Trophoblast cell (in vitro differentiated cells and primary cell): ENCODE measurements around the gene TMEM132C.

Experiments used
- DNase-seq, 2 donors: peaks; one replicate each; pipeline ENCODE4 v3.0.0-alpha.2; 2016
- H2AFZ ChIP-seq: 2 replicates; pipeline ENCODE4 v1.6.1; 2013; ENCODE audit warnings: low read length, moderate library complexity, mild to moderate bottlenecking; ENCODE audit not compliant: insufficient read depth, poor library complexity
- H2AK5ac ChIP-seq: 2 replicates; pipeline ENCODE4 v1.6.1; 2013; ENCODE audit warnings: mild to moderate bottlenecking, low read length
- H2BK120ac ChIP-seq: 2 replicates; pipeline ENCODE4 v1.6.1; 2013; ENCODE audit warnings: low read length, mild to moderate bottlenecking, moderate library complexity; ENCODE audit not compliant: insufficient read depth, poor library complexity
- H2BK12ac ChIP-seq: 2 replicates; pipeline ENCODE4 v1.6.1; 2013; ENCODE audit warnings: mild to moderate bottlenecking, low read length, moderate library complexity
- H2BK5ac ChIP-seq: 2 replicates; pipeline ENCODE4 v1.6.1; 2013; ENCODE audit warnings: low read length, low read depth, moderate library complexity, mild to moderate bottlenecking; ENCODE audit not compliant: poor library complexity
- H3K14ac ChIP-seq: 2 replicates; pipeline ENCODE4 v1.6.1; 2013; ENCODE audit warnings: mild to moderate bottlenecking, low read length
- H3K18ac ChIP-seq: 2 replicates; pipeline ENCODE4 v1.6.1; 2013; ENCODE audit warnings: mild to moderate bottlenecking, low read length
- H3K23ac ChIP-seq: 2 replicates; pipeline ENCODE4 v1.6.1; 2013; ENCODE audit warnings: low read length
- H3K27ac ChIP-seq: 2 replicates; pipeline ENCODE4 v1.5.1; 2013; ENCODE audit warnings: low read depth, mild to moderate bottlenecking, inconsistent platforms, low read length, moderate library complexity
- H3K27me3 ChIP-seq: 2 replicates; pipeline ENCODE4 v1.6.1; 2013; ENCODE audit warnings: inconsistent platforms, mild to moderate bottlenecking, low read length, moderate library complexity; ENCODE audit not compliant: insufficient read depth
- H3K36me3 ChIP-seq, 2 experiments: 1 replicate in 1 of 2; 2 replicates in 1 of 2; pipeline ENCODE4 v1.6.1; 2013; ENCODE audit warnings: low read length in 2 of 2, mild to moderate bottlenecking in 2 of 2, moderate library complexity in 1 of 2; ENCODE audit not compliant: insufficient read depth in 2 of 2, control insufficient read depth in 1 of 2
- H3K4ac ChIP-seq: 2 replicates; pipeline ENCODE4 v1.6.1; 2013; ENCODE audit warnings: low read depth, mild to moderate bottlenecking, low read length, moderate library complexity
- H3K4me1 ChIP-seq, 2 experiments: 1 replicate in 1 of 2; 2 replicates in 1 of 2; pipeline ENCODE4 v1.6.1; 2013; ENCODE audit warnings: low read length in 2 of 2, mild to moderate bottlenecking in 2 of 2, moderate library complexity in 1 of 2; ENCODE audit not compliant: insufficient read depth in 2 of 2, control insufficient read depth in 1 of 2
- H3K4me2 ChIP-seq: 2 replicates; pipeline ENCODE4 v1.6.1; 2013; ENCODE audit warnings: inconsistent platforms, mild to moderate bottlenecking, low read length, moderate library complexity
- H3K4me3 ChIP-seq: 2 replicates; pipeline ENCODE4 v1.5.1; 2013; ENCODE audit warnings: mild to moderate bottlenecking, low read depth, low read length, inconsistent platforms
- H3K79me1 ChIP-seq: one replicate; pipeline ENCODE4 v1.6.1; 2013; ENCODE audit warnings: low read length
- H3K79me2 ChIP-seq: 2 replicates; pipeline ENCODE4 v1.6.1; 2013; ENCODE audit warnings: low read length, mild to moderate bottlenecking; ENCODE audit not compliant: control insufficient read depth, insufficient read depth, poor library complexity
- H3K9ac ChIP-seq: 2 replicates; pipeline ENCODE4 v1.6.1; 2013; ENCODE audit warnings: mild to moderate bottlenecking, low read length
- H3K9me3 ChIP-seq: 2 replicates; pipeline ENCODE4 v1.6.1; 2013; ENCODE audit warnings: low read depth, mild to moderate bottlenecking, control low read depth, inconsistent platforms, low read length; ENCODE audit not compliant: insufficient read depth
- H4K12ac ChIP-seq: 2 replicates; pipeline ENCODE4 v1.6.1; 2013; ENCODE audit warnings: low read depth, mild to moderate bottlenecking, low read length, moderate library complexity
- H4K8ac ChIP-seq: 2 replicates; pipeline ENCODE4 v1.6.1; 2013; ENCODE audit warnings: low read depth, mild to moderate bottlenecking, low read length, moderate library complexity
- H4K91ac ChIP-seq: one replicate; pipeline ENCODE4 v1.6.1; 2013; ENCODE audit warnings: low read depth, mild to moderate bottlenecking, low read length, moderate library complexity
- WGBS: extraction: QIAGEN DNeasy Blood & Tissue Kit; methylation state at CpG from one replicate; pipeline ENCODE4 v1.1.7; 2013; ENCODE audit warnings: missing lambda C conversion rate; ENCODE audit not compliant: insufficient read length, insufficient coverage; ENCODE audit errors: extremely low coverage; 5-methylcytosine and 5-hydroxymethylcytosine counted together

Gene TMEM132C

DNA sequence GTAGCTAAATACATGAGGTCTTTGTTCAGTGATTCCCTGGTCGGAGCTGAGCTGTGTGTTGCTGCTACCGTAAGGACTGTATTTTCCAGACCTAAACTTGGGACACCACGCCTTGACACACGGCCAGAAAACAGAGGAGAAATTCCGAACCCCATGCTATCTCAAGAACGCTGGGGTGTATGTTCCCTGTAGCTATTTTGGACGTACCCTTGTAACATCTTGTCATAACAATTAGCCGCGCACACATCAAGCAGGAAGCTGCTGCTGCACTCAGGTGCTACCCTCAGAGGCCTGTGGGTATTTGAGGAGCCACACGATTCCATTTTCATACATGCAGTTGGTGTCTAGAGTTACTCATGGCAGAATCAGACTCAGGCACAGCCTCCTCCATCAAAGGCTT lies 255.0 kb downstream of the TMEM132C start:
- H4K91ac ChIP-seq = no peak overlapping the region
- no peaks in the 10 kb centered on the region for H3K79me2 ChIP-seq
- no peak overlapping the region for H3K27ac ChIP-seq
- H2BK12ac ChIP-seq = no peak overlapping the region
- no peaks in the 10 kb centered on the region for H3K36me3 ChIP-seq
- H3K79me1 ChIP-seq = no peaks in the 10 kb centered on the region
- H2BK5ac ChIP-seq = no peak overlapping the region
- H3K23ac ChIP-seq = no peak overlapping the region
- H2AFZ ChIP-seq = no peak overlapping the region
- no peak overlapping the region for H4K8ac ChIP-seq
- H4K12ac ChIP-seq = no peak overlapping the region
- peaks cover 1% of the 10 kb centered on the region for H3K27me3 ChIP-seq
- DNase-seq = no peak
- no peaks in the 10 kb centered on the region for H3K4me1 ChIP-seq
- no peak overlapping the region for H2AK5ac ChIP-seq
- peaks cover 4% of the 10 kb centered on the region for H3K9me3 ChIP-seq
- no peak overlapping the region for H3K14ac ChIP-seq
- no peak overlapping the region for H3K4me2 ChIP-seq
- no peak overlapping the region for H2BK120ac ChIP-seq
- H3K9ac ChIP-seq = no peak overlapping the region
- no peak overlapping the region for H3K4ac ChIP-seq
- no peak overlapping the region for H3K4me3 ChIP-seq
- no peak overlapping the region for H3K18ac ChIP-seq
- WGBS = no CpG with 5 or more reads among the region's 10 CpGs

DNA sequence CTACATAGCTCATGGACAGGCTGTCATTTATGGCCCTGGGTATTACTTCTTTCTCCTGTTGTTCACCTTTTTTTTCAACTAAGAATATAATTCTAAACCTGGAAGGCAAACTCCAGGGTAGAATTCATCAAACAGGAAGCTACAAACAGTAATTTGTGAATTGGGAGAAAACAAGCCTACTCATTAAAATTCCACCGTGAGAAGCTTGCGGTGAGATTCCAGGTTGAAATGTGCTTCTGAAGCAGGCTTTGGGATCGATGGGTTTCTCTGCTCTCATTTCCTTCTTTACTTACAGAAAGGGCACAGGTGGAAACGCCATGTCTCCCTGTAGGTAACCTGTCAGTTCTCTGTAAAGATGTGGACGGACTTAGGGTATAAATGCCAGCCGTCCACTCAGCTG lies 257.5 kb downstream of the TMEM132C start:
- no peak overlapping the region for H3K9ac ChIP-seq
- DNase-seq = no peak
- no peak overlapping the region for H2AK5ac ChIP-seq
- no peaks in the 10 kb centered on the region for H3K36me3 ChIP-seq
- no peaks in the 10 kb centered on the region for H3K79me2 ChIP-seq
- no peak overlapping the region for H2BK12ac ChIP-seq
- H3K4me2 ChIP-seq = no peak overlapping the region
- no peak overlapping the region for H4K12ac ChIP-seq
- H4K8ac ChIP-seq = no peak overlapping the region
- no peak overlapping the region for H2BK120ac ChIP-seq
- H2BK5ac ChIP-seq = no peak overlapping the region
- peaks cover 1% of the 10 kb centered on the region for H3K27me3 ChIP-seq
- H3K27ac ChIP-seq = no peak overlapping the region
- H3K4ac ChIP-seq = no peak overlapping the region
- H3K14ac ChIP-seq = no peak overlapping the region
- H2AFZ ChIP-seq = no peak overlapping the region
- no peaks in the 10 kb centered on the region for H3K79me1 ChIP-seq
- WGBS = no CpG with 5 or more reads among the region's 6 CpGs
- no peaks in the 10 kb centered on the region for H3K4me1 ChIP-seq
- H3K4me3 ChIP-seq = no peak overlapping the region
- H3K9me3 ChIP-seq = peaks cover 4% of the 10 kb centered on the region
- no peak overlapping the region for H3K18ac ChIP-seq
- H3K23ac ChIP-seq = no peak overlapping the region
- H4K91ac ChIP-seq = no peak overlapping the region

DNA sequence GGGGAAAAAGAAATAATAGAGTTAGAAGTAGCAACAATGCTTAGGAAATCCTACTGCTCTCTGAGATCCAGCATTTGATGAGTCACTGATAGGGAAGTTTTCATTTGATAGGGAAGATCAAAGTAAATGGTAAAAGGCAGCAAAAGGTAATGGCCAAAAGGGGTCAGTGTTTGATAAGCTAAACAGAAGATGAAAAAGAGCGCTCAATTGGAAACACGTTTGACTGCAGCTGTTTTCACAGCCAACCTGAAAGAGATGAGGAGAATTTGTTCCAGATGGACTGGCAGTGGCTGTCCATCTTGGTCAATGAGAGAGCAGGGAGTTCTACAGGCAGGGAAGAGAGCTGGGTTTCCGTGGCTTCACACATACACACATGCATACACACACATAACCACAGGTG lies 264.2 kb downstream of the TMEM132C start:
- Histone ChIP-seq H2BK12ac (no peak overlapping the region), H3K4me1 (no peaks in the 10 kb centered on the region), H2AK5ac (no peak overlapping the region), H3K79me2 (no peaks in the 10 kb centered on the region), H3K23ac (no peak overlapping the region), H2AFZ (no peak overlapping the region), H3K14ac (no peak overlapping the region), H3K79me1 (no peaks in the 10 kb centered on the region), H2BK5ac (no peak overlapping the region), H3K27me3 (no peaks in the 10 kb centered on the region), H4K12ac (no peak overlapping the region), H3K4me3 (no peak overlapping the region), H2BK120ac (no peak overlapping the region), H3K9ac (no peak overlapping the region), H4K91ac (no peak overlapping the region), H3K9me3 (no peaks in the 10 kb centered on the region), H4K8ac (no peak overlapping the region), H3K36me3 (no peaks in the 10 kb centered on the region), H3K27ac (no peak overlapping the region), H3K4me2 (no peak overlapping the region), H3K4ac (no peak overlapping the region), H3K18ac (no peak overlapping the region)
- DNase-seq = no peak
- no CpG with 5 or more reads among the region's 3 CpGs for WGBS

DNA sequence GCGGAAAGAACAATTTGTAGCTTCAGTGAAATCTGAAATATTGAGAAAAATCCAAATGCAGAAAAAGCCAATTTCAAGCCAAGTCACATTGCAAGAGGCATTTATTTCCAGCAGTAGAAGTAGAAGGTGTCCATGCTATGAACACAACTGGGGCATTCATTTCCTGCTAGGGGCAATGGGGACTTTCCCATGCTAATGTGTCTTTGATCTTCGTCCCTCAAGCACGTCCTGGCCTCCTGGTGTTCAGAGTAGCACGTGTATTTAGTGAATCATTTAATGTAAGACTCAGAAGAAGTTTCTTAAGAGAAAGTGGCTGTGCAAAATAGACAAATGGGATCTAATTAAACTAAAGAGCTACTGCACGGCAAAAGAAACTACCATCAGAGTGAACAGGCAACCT lies 267.9 kb downstream of the TMEM132C start:
- Histone ChIP-seq H4K12ac (no peak overlapping the region), H3K4me3 (no peak overlapping the region), H3K23ac (no peak overlapping the region), H3K79me2 (no peaks in the 10 kb centered on the region), H3K27me3 (no peaks in the 10 kb centered on the region), H3K9me3 (no peaks in the 10 kb centered on the region), H3K27ac (no peak overlapping the region), H2BK12ac (no peak overlapping the region), H3K36me3 (no peaks in the 10 kb centered on the region), H3K4ac (no peak overlapping the region), H2BK5ac (no peak overlapping the region), H3K79me1 (no peaks in the 10 kb centered on the region), H2AK5ac (no peak overlapping the region), H3K9ac (no peak overlapping the region), H3K4me2 (no peak overlapping the region), H2AFZ (no peak overlapping the region), H3K14ac (no peak overlapping the region), H3K18ac (no peak overlapping the region), H3K4me1 (no peaks in the 10 kb centered on the region), H4K8ac (no peak overlapping the region), H4K91ac (no peak overlapping the region), H2BK120ac (no peak overlapping the region)
- WGBS = no CpG with 5 or more reads among the region's 5 CpGs
- DNase-seq = no peak

DNA sequence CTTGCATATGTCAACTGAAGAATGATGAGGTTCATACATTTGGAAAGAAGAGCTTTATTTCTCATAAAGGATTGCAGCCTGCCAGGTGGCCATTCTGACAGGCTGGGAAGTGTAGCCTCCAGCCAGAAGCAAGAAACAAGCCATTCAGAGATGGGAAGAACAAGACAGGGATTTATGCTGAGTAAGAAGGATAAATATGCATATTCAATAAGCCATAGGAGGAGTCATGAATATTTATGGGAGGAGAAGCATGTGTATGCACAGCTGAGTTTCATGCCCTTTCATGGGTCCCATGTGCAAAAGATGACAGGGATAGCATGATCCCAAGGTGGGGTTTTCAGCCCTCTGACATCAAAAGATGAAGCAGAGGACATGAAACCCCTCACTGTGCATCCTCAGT lies 269.8 kb downstream of the TMEM132C start:
- H4K8ac ChIP-seq = no peak overlapping the region
- DNase-seq = no peak
- no peak overlapping the region for H3K4me2 ChIP-seq
- H3K14ac ChIP-seq = no peak overlapping the region
- no peaks in the 10 kb centered on the region for H3K79me2 ChIP-seq
- H3K23ac ChIP-seq = no peak overlapping the region
- H3K79me1 ChIP-seq = no peaks in the 10 kb centered on the region
- H3K27ac ChIP-seq = no peak overlapping the region
- no peak overlapping the region for H2BK5ac ChIP-seq
- no peak overlapping the region for H2AK5ac ChIP-seq
- no peak overlapping the region for H4K91ac ChIP-seq
- no peak overlapping the region for H2AFZ ChIP-seq
- no peaks in the 10 kb centered on the region for H3K4me1 ChIP-seq
- no peak overlapping the region for H3K9ac ChIP-seq
- no peak overlapping the region for H2BK12ac ChIP-seq
- no peaks in the 10 kb centered on the region for H3K27me3 ChIP-seq
- no peak overlapping the region for H3K4me3 ChIP-seq
- no peak overlapping the region for H3K4ac ChIP-seq
- no peaks in the 10 kb centered on the region for H3K36me3 ChIP-seq
- no peaks in the 10 kb centered on the region for H3K9me3 ChIP-seq
- H3K18ac ChIP-seq = no peak overlapping the region
- H4K12ac ChIP-seq = no peak overlapping the region
- H2BK120ac ChIP-seq = no peak overlapping the region
